ENCODE results near the gene MICA. TPM values are rescaled to one million over a fixed set of nuclear protein-coding genes. Genes with fewer than 3 reads are reported as not detected.

The MICA gene
- total and polyA plus RNA-seq, 9 of the 15 experiments (the other 6 are each of a cell fraction or from before 2014, with no cell fraction given), result 11.8 to 24.6 (median 16.7) TPM

DNA sequence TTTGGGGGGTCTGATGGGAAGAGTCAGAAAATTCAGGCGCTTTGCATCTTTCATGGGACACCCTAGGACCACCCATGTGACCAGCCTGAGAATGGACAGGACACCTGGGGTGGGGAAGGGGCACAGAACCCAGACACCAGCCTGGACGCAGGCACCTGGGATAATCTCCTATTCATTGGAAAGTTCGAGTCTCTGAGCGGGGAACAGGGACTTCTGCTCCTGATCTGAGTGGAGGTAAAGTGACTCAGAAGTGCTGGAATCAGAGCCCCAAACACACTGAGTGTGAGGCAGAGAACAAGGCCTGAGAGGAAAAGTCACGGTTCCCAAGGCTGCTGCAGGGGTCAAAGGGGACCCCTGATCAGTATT is 47.8 kb upstream of the MICA start (continued):
- TF ChIP-seq ZKSCAN8 (CRISPR knock-in tag; IDR thresholded peaks at IDR 0.05), result no peak
- TF ChIP-seq NFIC (IDR thresholded peaks at IDR 0.05), result no peak
- TF ChIP-seq SMAD1 (IDR thresholded peaks at IDR 0.05; ENCODE audit: low read depth, low read length, partially characterized antibody), result no peak

DNA sequence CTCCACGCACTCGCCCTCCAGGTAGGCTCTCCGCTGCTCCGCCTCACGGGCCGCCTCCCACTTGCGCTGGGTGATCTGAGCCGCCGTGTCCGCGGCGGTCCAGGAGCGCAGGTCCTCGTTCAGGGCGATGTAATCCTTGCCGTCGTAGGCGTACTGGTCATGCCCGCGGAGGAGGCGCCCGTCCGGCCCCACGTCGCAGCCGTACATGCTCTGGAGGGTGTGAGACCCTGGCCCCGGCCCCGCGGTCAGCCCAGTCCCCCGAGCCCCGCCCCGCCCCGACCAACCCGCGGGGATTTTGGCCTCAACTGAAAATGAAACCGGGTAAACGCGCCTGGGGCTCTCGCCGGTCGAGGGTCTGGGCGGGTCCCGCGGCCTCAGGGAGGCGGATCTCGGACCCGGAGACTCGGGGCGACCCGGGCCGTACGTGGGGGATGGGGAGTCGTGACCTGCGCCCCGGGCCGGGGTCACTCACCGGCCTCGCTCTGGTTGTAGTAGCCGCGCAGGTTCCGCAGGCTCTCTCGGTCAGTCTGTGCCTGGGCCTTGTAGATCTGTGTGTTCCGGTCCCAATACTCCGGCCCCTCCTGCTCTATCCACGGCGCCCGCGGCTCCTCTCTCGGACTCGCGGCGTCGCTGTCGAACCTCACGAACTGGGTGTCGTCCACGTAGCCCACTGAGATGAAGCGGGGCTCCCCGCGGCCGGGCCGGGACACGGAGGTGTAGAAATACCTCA is 47.0 kb upstream of the MICA start:
- ATAC-seq, result peak; percentile 65
- H3K36me3 ChIP-seq (ENCODE audit: control insufficient read depth, insufficient read depth, low read length), result no peaks in the 10 kb centered on the region
- ChIA-PET POLR2A (no interaction called here), CTCF (ENCODE audit: low intra/inter-chr PET ratio) (no interaction called here)
- H3K9me3 ChIP-seq (replicated peaks; ENCODE audit: control insufficient read depth, insufficient read depth, low read depth, low read length), result no peaks in the 10 kb centered on the region
- peaks cover 0 to 12% of the 10 kb centered on the region in 2 experiments; a peak in 2 of 5 replicates for H3K4me1 ChIP-seq (replicated peaks in 1 of 2; ENCODE audit: control insufficient read depth in 2 of 2, insufficient read depth in 2 of 2, low read length in 2 of 2)
- H3K4me2 ChIP-seq (ENCODE audit: insufficient read depth, low read length), result no peak overlapping the region
- H2AFZ ChIP-seq (ENCODE audit: low read depth, low read length), result no peak overlapping the region
- DNase-seq (ENCODE audit: extremely low read depth in 1 of 4, low spot score in 3 of 4), result no peak
- no peaks in the 10 kb centered on the region for H3K9me1 ChIP-seq (ENCODE audit: control insufficient read depth, insufficient read depth, low read length)
- peaks cover 23 to 41% of the 10 kb centered on the region in 2 experiments for H3K27me3 ChIP-seq (ENCODE audit: control insufficient read depth in 2 of 2, insufficient read depth in 2 of 2, low read length in 2 of 2)
- H3K79me2 ChIP-seq (ENCODE audit: control insufficient read depth, insufficient read depth, low read length), result no peaks in the 10 kb centered on the region
- intact Hi-C loops (cut with micrococcal nuclease) (loop anchor here (2.0 kb wide), 1 partner anchor 84 kb away; the partner anchor contains the start of gene HLA-C), in situ Hi-C loops (cut with MboI) (no loop called here)
- BruUV-seq (replicated peaks), result no TSS peak
- H3K9ac ChIP-seq (ENCODE audit: insufficient read depth in 1 of 2, low read depth in 2 of 2, low read length in 2 of 2), result no peak overlapping the region
- H3K27ac ChIP-seq (ENCODE audit: extremely low read depth, low read depth, low read length), result no peak overlapping the region
- no peak overlapping the region for H3K4me3 ChIP-seq
- no peaks in the 10 kb centered on the region for H4K20me1 ChIP-seq (replicated peaks; ENCODE audit: control insufficient read depth, insufficient read depth, low read length)
- TF ChIP-seq CBX3 (IDR thresholded peaks at IDR 0.05; ENCODE audit: borderline replicate concordance in 1 of 2, low read length in 2 of 2), result no peak
- no peak for TF ChIP-seq BRD4 (IDR thresholded peaks at IDR 0.05)
- no peak for TF ChIP-seq CBX2 (IDR thresholded peaks at IDR 0.05; ENCODE audit: insufficient read depth, low read length, poor library complexity, severe bottlenecking)
- TF ChIP-seq TOE1 (IDR thresholded peaks at IDR 0.05; ENCODE audit: borderline replicate concordance), result no peak
- no peak for TF ChIP-seq TOE1 (CRISPR knock-in tag; IDR thresholded peaks at IDR 0.05; ENCODE audit: borderline replicate concordance, low read depth)
- TF ChIP-seq, protein P1, sequence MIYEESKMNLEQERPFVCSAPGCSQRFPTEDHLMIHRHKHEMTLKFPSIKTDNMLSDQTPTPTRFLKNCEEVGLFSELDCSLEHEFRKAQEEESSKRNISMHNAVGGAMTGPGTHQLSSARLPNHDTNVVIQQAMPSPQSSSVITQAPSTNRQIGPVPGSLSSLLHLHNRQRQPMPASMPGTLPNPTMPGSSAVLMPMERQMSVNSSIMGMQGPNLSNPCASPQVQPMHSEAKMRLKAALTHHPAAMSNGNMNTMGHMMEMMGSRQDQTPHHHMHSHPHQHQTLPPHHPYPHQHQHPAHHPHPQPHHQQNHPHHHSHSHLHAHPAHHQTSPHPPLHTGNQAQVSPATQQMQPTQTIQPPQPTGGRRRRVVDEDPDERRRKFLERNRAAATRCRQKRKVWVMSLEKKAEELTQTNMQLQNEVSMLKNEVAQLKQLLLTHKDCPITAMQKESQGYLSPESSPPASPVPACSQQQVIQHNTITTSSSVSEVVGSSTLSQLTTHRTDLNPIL (CRISPR knock-in tag; IDR thresholded peaks at IDR 0.05), result no peak
- no peak for TF ChIP-seq SAFB (IDR thresholded peaks at IDR 0.05; ENCODE audit: borderline replicate concordance, low read depth, low read length)
- TF ChIP-seq, protein P2, sequence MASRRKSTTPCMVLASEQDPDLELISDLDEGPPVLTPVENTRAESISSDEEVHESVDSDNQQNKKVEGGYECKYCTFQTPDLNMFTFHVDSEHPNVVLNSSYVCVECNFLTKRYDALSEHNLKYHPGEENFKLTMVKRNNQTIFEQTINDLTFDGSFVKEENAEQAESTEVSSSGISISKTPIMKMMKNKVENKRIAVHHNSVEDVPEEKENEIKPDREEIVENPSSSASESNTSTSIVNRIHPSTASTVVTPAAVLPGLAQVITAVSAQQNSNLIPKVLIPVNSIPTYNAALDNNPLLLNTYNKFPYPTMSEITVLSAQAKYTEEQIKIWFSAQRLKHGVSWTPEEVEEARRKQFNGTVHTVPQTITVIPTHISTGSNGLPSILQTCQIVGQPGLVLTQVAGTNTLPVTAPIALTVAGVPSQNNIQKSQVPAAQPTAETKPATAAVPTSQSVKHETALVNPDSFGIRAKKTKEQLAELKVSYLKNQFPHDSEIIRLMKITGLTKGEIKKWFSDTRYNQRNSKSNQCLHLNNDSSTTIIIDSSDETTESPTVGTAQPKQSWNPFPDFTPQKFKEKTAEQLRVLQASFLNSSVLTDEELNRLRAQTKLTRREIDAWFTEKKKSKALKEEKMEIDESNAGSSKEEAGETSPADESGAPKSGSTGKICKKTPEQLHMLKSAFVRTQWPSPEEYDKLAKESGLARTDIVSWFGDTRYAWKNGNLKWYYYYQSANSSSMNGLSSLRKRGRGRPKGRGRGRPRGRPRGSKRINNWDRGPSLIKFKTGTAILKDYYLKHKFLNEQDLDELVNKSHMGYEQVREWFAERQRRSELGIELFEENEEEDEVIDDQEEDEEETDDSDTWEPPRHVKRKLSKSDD (conservative IDR thresholded peaks at IDR 0.05; ENCODE audit: low read length), result no peak
- no peak for TF ChIP-seq RHOXF2B (CRISPR knock-in tag; conservative IDR thresholded peaks at IDR 0.05)
- no peak for TF ChIP-seq CCAR2 (IDR thresholded peaks at IDR 0.05; ENCODE audit: low read depth, low read length)
- no peak for TF ChIP-seq XRCC3 (IDR thresholded peaks at IDR 0.05)
- TF ChIP-seq RFX1 (IDR thresholded peaks at IDR 0.05), result no peak
- TF ChIP-seq ZNF3 (CRISPR knock-in tag; IDR thresholded peaks at IDR 0.05), result no peak
- no peak for TF ChIP-seq DMBX1 (CRISPR knock-in tag; IDR thresholded peaks at IDR 0.05; ENCODE audit: borderline replicate concordance)
- no peak for TF ChIP-seq ZNF239 (CRISPR knock-in tag; IDR thresholded peaks at IDR 0.05)
- WGBS (ENCODE audit: insufficient coverage, low coverage, missing lambda C conversion rate), result 26% methylated on average over 56 of the region's 83 CpGs
- FAIRE-seq, result no peak
